Uterus (tissue), 2 donors: ENCODE data around the gene TMEM273.

Source experiments
- CTCF ChIP-seq, 4 experiments: fragments of 200-600 bp in 2 of 4; fragments of 450-650 bp in 2 of 4; sonication (generic) in 2 of 4; IDR thresholded peaks; one replicate each; pipeline ENCODE4 v1.5.1; 2016 to 2019; ENCODE audit warnings: antibody characterized with exemption in 4 of 4, mild to moderate bottlenecking in 2 of 4, moderate library complexity in 1 of 4
- POLR2A ChIP-seq, 2 donors: fragments of 450-650 bp; IDR thresholded peaks; one replicate each; pipeline ENCODE4 v1.6.1; 2016; ENCODE audit warnings: antibody characterized with exemption in 2 of 2, mild to moderate bottlenecking in 1 of 2, moderate library complexity in 1 of 2

GRCh38 chr10:49152037-49152436, 36.2 kb downstream of the TMEM273 start:
- TF ChIP-seq CTCF (IDR thresholded peaks at IDR 0.05) (no peak), POLR2A (IDR thresholded peaks at IDR 0.05) (no peak)
